A549 (cell line): ENCODE data around the gene SOX5. TPM values are rescaled to one million over a fixed set of nuclear protein-coding genes. Genes with fewer than 3 reads are reported as not detected.
"Not testable (repeated sequence)": the region's sequence is repeated elsewhere in the genome, so short reads cannot be mapped to it uniquely, and the experiment has no call there.

Experiments
- ATAC-seq, 2 experiments: fragments of 200-7000 bp in 1 of 2; fragments of >200 bp in 1 of 2; cut with Nextera tagmentation in 1 of 2; cut with Tn5 transposase in 1 of 2; 3 replicates each; pipeline versions ENCODE4 v1.8.0 to v1.9.1; 2018 to 2020; ENCODE audit warnings: mild to moderate bottlenecking in 1 of 2, moderate library complexity in 1 of 2
- CTCF ChIA-PET: fragments of 300-600 bp; sonication (Branson Sonifier 250); formaldehyde crosslinking; extraction: SDS; loops from one replicate; lab custom pipeline; 2021; ENCODE audit warnings: antibody characterized with exemption, inconsistent platforms; lab: Yijun Ruan, JAX
- POLR2A ChIA-PET: fragments of 350-600 bp; formaldehyde crosslinking; extraction: SDS; loops from one replicate; lab custom pipeline; 2021; ENCODE audit warnings: antibody characterized with exemption, inconsistent platforms; lab: Yijun Ruan, JAX
- DNase-seq, 2 experiments: peaks; one replicate each; pipeline versions ENCODE4 v3.0.0 to v3.0.0-alpha.2; 2011 to 2016; ENCODE audit warnings: low read depth in 1 of 2, low spot score in 1 of 2
- FAIRE-seq: peaks from 2 replicates; lab custom pipeline; 2011; peaks lifted over from hg19 to GRCh38; lab: Jason Lieb, UNC
- H3K27ac ChIP-seq, 2 experiments: fragments of >200 bp; sonication (Bioruptor Twin); formaldehyde crosslinking; 3 replicates each; pipeline ENCODE4 v1.5.1; 2016 to 2017
- H3K4me1 ChIP-seq: fragments of >200 bp; sonication (Bioruptor Twin); formaldehyde crosslinking; 3 replicates; pipeline ENCODE4 v1.6.1; 2016
- H3K4me2 ChIP-seq: fragments of >200 bp; sonication (Bioruptor Twin); formaldehyde crosslinking; 3 replicates; pipeline ENCODE4 v1.6.1; 2016
- H3K4me3 ChIP-seq: fragments of >200 bp; sonication (Bioruptor Twin); formaldehyde crosslinking; 3 replicates; pipeline ENCODE4 v1.5.1; 2016
- H3K9me3 ChIP-seq: fragments of >200 bp; sonication (Bioruptor Twin); formaldehyde crosslinking; 3 replicates; pipeline ENCODE4 v1.6.1; 2016
- CHD2 ChIP-seq: fragments of 150-350 bp; IDR thresholded peaks from 2 replicates; pipeline ENCODE4 v1.6.1; 2014; ENCODE audit warnings: low read length; ENCODE audit not compliant: partially characterized antibody
- EHF ChIP-seq: fragments of 250-450 bp; sonication (Bioruptor Pico); IDR thresholded peaks from 2 replicates; pipeline ENCODE4 v1.5.0; 2020; ENCODE audit warnings: mild to moderate bottlenecking
- EP300 ChIP-seq, 2 experiments: fragments of >200 bp; sonication (Bioruptor Twin); formaldehyde crosslinking; IDR thresholded peaks; 2 replicates in 1 of 2; 3 replicates in 1 of 2; pipeline ENCODE4 v1.6.1; 2016 to 2017
- ESRRA ChIP-seq: fragments of 150-350 bp; IDR thresholded peaks from 2 replicates; pipeline ENCODE4 v1.6.1; 2014; ENCODE audit warnings: mild to moderate bottlenecking, low read length, borderline replicate concordance
- GATA3 ChIP-seq: IDR thresholded peaks from 2 replicates; pipeline ENCODE4 v1.6.1; 2012; ENCODE audit warnings: borderline replicate concordance
- HDAC2 ChIP-seq: fragments of 200-600 bp; sonication (generic); IDR thresholded peaks from 2 replicates; pipeline ENCODE4 v1.6.1; 2016
- JUNB ChIP-seq: fragments of >200 bp; sonication (Bioruptor Twin); formaldehyde crosslinking; IDR thresholded peaks from 2 replicates; pipeline ENCODE4 v1.6.1; 2016
- KDM5A ChIP-seq: fragments of 200-600 bp; sonication (generic); IDR thresholded peaks from 2 replicates; pipeline ENCODE4 v1.6.1; 2016; ENCODE audit warnings: antibody characterized with exemption, mild to moderate bottlenecking
- MAFK ChIP-seq: fragments of 450-650 bp; IDR thresholded peaks from 2 replicates; pipeline ENCODE4 v1.6.1; 2014; ENCODE audit not compliant: partially characterized antibody
- MAZ ChIP-seq: fragments of 150-350 bp; IDR thresholded peaks from 2 replicates; pipeline ENCODE4 v1.6.1; 2014; ENCODE audit warnings: antibody characterized with exemption, low read depth, low read length, borderline replicate concordance
- MYC ChIP-seq: IDR thresholded peaks from 2 replicates; pipeline ENCODE4 v1.6.1; 2012; ENCODE audit warnings: mild to moderate bottlenecking, inconsistent platforms, low read length, improper control_type of control experiment, borderline replicate concordance
- POLR2A ChIP-seq: IDR thresholded peaks from 2 replicates; pipeline ENCODE4 v1.6.1; 2012; ENCODE audit warnings: mild to moderate bottlenecking, low read length
- POLR2AphosphoS2 ChIP-seq: conservative IDR thresholded peaks from 2 replicates; pipeline ENCODE4 v1.6.1; 2012; ENCODE audit warnings: low read length, improper control_type of control experiment, inconsistent platforms
- RFX5 ChIP-seq: fragments of 450-650 bp; IDR thresholded peaks from 2 replicates; pipeline ENCODE4 v1.7.1; 2014; ENCODE audit warnings: antibody characterized with exemption, mild to moderate bottlenecking, moderate library complexity
- ZSCAN20 ChIP-seq: fragments of 250-450 bp; sonication (Bioruptor Pico); IDR thresholded peaks from 2 replicates; pipeline ENCODE4 v1.8.0; 2022; ENCODE audit warnings: mild to moderate bottlenecking, moderate library complexity
- WGBS: methylation state at CpG from one replicate; pipeline ENCODE4 v1.1.6; 2017; ENCODE audit errors: missing lambda C conversion rate; 5-methylcytosine and 5-hydroxymethylcytosine counted together
- polyA plus RNA-seq, 4 experiments: library from polyadenylated mRNA; depleted of rRNA in 3 of 4; stranded (reverse); fragments of >200 nt; fragmentation: RNase III in 1 of 4; extraction: RNeasy Plus Mini Kit Qiagen cat#74134 plus additional on column Dnase treatment in 1 of 4; gene quantifications; 2 replicates in 3 of 4; 3 replicates in 1 of 4; pipeline ENCODE4 v1.2.3, GENCODE V29; 2011 to 2017
- TF ChIP-seq, protein P1 (sequence below): fragments of 250-450 bp; sonication (Bioruptor Pico); IDR thresholded peaks from 2 replicates; pipeline ENCODE4 v1.5.0; 2021; ENCODE audit warnings: mild to moderate bottlenecking, moderate library complexity, borderline replicate concordance
- TF ChIP-seq, protein P2 (sequence below): fragments of >200 bp; sonication (Bioruptor Twin); formaldehyde crosslinking; IDR thresholded peaks from 3 replicates; pipeline ENCODE4 v1.6.1; 2016
- TF ChIP-seq, protein P3 (sequence below): IDR thresholded peaks from 2 replicates; pipeline ENCODE4 v1.6.1; 2012

The SOX5 gene
- polyA plus RNA-seq, 2 of the 4 experiments (the other 2 are of a cell fraction) = not detected

DNA sequence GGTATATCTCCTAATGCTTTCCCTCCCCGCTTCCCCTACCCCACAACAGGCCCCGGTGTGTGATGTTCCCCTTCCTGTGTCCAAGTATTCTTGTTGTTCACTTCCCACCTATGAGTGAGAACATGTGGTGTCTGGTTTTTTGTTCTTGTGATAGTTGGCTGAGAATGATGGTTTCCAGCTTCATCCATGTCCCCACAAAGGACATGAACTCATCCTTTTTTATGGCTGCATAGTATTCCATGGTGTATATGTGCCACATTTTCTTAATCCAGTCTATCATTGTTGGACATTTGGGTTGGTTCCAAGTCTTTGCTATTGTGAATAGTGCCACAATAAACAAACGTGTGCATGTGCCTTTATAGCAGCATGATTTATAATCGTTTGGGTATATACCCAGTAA lies 239.1 kb downstream of the SOX5 start:
- 6% methylated on average over 4 of the region's 4 CpGs for WGBS
- FAIRE-seq, POLR2A ChIA-PET, ATAC-seq, H3K4me1 ChIP-seq, H3K9me3 ChIP-seq, H3K4me2 ChIP-seq, CTCF ChIA-PET, H3K27ac ChIP-seq, H3K4me3 ChIP-seq, DNase-seq: not testable (repeated sequence)

DNA sequence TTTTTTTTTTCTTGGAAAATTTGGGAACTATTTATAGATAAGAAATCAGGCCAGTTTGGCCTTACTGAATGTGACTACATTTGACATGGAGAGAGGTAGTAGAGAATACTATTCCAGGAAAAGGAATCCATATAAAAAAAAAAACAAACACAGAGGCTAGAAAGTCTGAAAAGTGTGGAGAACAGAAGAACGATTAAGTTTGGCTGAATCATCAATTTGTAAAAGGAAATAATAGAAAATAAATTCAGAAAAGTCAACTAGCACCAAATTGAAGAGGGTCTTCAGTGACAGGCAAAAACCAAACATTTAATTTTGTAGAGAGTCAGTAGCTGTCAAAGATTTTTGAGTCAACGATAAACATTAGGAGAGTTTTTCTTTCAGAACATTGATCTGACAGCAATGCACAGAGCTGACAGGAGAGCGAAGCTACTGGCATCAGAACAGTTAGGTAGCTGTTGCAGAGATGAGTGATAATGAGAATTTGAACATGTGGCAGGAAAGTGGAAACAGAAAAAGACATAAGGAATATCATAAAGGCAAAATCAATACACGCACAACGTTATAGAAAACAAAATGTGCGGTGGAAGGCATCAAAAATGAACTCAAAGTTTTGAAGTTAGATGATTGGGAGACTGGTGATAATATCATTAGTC lies 241.2 kb downstream of the SOX5 start:
- DNase-seq = no peak
- no peak overlapping the region for H3K4me2 ChIP-seq
- FAIRE-seq = no peak
- CTCF ChIA-PET = no interaction called here
- no peak overlapping the region for H3K27ac ChIP-seq
- 20% methylated on average over 6 of the region's 6 CpGs for WGBS
- POLR2A ChIA-PET = no interaction called here
- H3K9me3 ChIP-seq = no peaks in the 10 kb centered on the region
- no peak overlapping the region for H3K4me3 ChIP-seq
- ATAC-seq = no peak
- H3K4me1 ChIP-seq = no peaks in the 10 kb centered on the region
- TF ChIP-seq MYC (no peak), MAFK (peak; percentile 38)

DNA sequence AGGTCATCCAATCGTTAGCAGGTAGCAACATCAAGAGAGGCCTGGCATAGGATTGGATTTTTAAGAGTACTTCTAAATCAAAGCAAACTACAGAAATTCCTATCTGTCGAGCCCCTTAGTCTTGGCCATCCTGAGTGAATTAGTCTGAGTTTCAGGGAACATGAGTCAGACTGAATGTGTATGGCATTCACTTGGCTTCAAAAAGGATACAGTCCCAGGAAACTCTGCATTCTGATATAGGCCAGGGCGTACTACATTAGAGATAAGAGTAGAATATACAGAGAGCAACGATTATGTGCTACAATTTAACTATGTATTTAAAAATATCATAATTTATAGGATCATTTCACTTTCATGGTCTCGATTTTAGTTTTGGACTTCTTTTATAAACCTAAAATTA lies 242.2 kb downstream of the SOX5 start:
- 4% methylated on average over 5 of the region's 5 CpGs for WGBS
- ChIA-PET CTCF (no interaction called here), POLR2A (no interaction called here)
- TF ChIP-seq, protein P1, sequence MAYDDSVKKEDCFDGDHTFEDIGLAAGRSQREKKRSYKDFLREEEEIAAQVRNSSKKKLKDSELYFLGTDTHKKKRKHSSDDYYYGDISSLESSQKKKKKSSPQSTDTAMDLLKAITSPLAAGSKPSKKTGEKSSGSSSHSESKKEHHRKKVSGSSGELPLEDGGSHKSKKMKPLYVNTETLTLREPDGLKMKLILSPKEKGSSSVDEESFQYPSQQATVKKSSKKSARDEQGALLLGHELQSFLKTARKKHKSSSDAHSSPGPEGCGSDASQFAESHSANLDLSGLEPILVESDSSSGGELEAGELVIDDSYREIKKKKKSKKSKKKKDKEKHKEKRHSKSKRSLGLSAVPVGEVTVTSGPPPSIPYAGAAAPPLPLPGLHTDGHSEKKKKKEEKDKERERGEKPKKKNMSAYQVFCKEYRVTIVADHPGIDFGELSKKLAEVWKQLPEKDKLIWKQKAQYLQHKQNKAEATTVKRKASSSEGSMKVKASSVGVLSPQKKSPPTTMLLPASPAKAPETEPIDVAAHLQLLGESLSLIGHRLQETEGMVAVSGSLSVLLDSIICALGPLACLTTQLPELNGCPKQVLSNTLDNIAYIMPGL (CRISPR knock-in tag) = no peak
- TF ChIP-seq JUNB (no peak), POLR2A (no peak), CHD2 (no peak), RFX5 (no peak), POLR2AphosphoS2 (no peak), ESRRA (no peak), EP300 (IDR thresholded peaks at IDR 0.05) (no peak), HDAC2 (no peak), KDM5A (no peak), MYC (no peak), MAZ (no peak), GATA3 (no peak), EHF (CRISPR knock-in tag) (no peak), ZSCAN20 (CRISPR knock-in tag) (no peak)
- TF ChIP-seq, protein P2, sequence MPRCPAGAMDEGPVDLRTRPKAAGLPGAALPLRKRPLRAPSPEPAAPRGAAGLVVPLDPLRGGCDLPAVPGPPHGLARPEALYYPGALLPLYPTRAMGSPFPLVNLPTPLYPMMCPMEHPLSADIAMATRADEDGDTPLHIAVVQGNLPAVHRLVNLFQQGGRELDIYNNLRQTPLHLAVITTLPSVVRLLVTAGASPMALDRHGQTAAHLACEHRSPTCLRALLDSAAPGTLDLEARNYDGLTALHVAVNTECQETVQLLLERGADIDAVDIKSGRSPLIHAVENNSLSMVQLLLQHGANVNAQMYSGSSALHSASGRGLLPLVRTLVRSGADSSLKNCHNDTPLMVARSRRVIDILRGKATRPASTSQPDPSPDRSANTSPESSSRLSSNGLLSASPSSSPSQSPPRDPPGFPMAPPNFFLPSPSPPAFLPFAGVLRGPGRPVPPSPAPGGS = no peak
- TF ChIP-seq, protein P3, sequence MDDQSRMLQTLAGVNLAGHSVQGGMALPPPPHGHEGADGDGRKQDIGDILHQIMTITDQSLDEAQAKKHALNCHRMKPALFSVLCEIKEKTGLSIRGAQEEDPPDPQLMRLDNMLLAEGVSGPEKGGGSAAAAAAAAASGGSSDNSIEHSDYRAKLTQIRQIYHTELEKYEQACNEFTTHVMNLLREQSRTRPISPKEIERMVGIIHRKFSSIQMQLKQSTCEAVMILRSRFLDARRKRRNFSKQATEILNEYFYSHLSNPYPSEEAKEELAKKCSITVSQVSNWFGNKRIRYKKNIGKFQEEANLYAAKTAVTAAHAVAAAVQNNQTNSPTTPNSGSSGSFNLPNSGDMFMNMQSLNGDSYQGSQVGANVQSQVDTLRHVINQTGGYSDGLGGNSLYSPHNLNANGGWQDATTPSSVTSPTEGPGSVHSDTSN = no peak
- H3K27ac ChIP-seq = no peak overlapping the region
- FAIRE-seq = no peak
- no peak overlapping the region for H3K4me2 ChIP-seq
- DNase-seq = no peak
- H3K4me3 ChIP-seq = no peak overlapping the region
- ATAC-seq = no peak
- H3K9me3 ChIP-seq = no peaks in the 10 kb centered on the region
- no peaks in the 10 kb centered on the region for H3K4me1 ChIP-seq
